ENCODE measurements around the gene SPG11. TPM values are rescaled to one million over a fixed set of nuclear protein-coding genes. Genes with fewer than 3 reads are reported as not detected.

SPG11 gene
- total RNA-seq, 4 donors from 2014 or later, result 45.2 to 82.8 (median 55.5) TPM

DNA sequence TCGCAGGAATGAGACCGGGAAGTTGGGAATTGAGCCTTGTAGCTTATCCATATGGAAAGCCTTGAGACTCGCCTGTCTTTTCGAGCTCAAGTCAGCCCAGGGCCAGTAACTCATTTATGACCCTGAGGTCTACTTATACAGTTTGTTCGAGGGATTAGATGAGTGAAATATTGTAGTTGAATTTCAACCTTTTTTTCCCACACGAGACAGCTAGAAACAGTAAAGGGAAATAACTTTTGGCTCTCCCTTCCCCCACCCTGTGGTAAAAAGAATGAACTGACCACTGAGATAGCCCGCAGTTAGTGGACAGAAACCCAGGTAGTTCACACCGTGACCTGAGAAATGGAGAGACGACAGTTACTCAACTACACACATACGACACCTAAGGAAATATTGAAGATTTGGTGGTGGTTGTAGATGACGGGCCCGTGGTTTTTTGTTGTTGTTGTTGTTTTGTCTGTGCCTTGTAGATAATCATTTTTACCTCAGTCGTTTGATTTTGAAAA is 125.7 kb downstream of the SPG11 start:
- 7 to 13% methylated on average over 8 to 9 of the region's 13 CpGs for WGBS, 2 donors (ENCODE audit: low coverage in 1 of 2)
- no peaks in the 10 kb centered on the region for H3K9me3 ChIP-seq
- ATAC-seq, result no peak
- H3K4me1 ChIP-seq, result peaks cover 4 to 62% (median 28%) of the 10 kb centered on the region in 3 donors
- peak overlapping the region; percentile 70 to 97 for H3K4me3 ChIP-seq
- TF ChIP-seq EP300 (IDR thresholded peaks at IDR 0.05) (no peak), POLR2A (IDR thresholded peaks at IDR 0.05) (no peak), POLR2AphosphoS5 (IDR thresholded peaks at IDR 0.05) (peak; percentile 5)
- TF ChIP-seq, protein P1, sequence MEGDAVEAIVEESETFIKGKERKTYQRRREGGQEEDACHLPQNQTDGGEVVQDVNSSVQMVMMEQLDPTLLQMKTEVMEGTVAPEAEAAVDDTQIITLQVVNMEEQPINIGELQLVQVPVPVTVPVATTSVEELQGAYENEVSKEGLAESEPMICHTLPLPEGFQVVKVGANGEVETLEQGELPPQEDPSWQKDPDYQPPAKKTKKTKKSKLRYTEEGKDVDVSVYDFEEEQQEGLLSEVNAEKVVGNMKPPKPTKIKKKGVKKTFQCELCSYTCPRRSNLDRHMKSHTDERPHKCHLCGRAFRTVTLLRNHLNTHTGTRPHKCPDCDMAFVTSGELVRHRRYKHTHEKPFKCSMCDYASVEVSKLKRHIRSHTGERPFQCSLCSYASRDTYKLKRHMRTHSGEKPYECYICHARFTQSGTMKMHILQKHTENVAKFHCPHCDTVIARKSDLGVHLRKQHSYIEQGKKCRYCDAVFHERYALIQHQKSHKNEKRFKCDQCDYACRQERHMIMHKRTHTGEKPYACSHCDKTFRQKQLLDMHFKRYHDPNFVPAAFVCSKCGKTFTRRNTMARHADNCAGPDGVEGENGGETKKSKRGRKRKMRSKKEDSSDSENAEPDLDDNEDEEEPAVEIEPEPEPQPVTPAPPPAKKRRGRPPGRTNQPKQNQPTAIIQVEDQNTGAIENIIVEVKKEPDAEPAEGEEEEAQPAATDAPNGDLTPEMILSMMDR (IDR thresholded peaks at IDR 0.05), result peak in 1 of 4 experiments; percentile 14
- peaks cover 0 to 15% of the 10 kb centered on the region in 2 donors for H3K36me3 ChIP-seq
- H3K27ac ChIP-seq, result peak overlapping the region; percentile 83 to 99 (median 97)
- no peaks in the 10 kb centered on the region for H3K27me3 ChIP-seq

DNA sequence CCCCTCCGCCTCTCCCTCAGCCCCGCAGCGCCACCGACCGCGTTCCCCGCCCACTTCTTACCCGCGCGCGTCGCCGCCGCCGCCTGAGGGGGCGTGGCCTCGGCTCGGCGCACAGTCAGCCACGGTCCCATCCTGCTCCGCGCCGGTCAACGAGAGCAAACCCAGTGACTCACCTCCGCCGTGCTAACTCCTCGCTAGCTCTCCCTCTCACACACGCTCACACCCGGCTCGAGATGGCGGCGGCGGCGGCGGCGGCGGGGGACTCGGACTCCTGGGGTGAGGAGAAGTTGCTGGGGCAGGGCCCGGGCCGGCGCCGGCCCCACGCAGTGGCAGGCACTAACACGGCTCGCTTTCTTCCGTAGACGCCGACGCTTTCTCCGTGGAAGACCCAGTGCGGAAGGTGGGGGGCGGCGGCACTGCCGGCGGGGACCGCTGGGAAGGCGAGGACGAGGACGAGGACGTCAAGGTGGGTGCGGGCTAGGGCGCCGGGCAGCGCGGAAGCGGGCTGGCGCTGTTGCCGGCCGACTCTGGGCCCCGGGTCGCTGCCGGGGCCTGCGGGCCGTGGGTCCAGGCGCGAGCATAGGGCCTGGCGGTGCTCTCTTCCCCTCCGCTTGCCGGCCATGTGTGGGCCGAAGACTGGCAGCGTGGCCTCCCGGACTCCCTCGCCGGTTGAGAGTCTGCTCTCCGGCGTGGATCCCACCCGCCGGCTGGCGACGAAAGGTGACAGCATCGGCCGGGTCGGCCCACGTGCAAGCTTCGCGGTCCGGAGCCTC is 126.3 kb downstream of the SPG11 start, which contains the start of gene EIF3J:
TSS of gene EIF3J (plus strand) at position 186 of the 773 bp plus-strand sequence. CDS start at position 234, 48 bp downstream.
- H3K27ac ChIP-seq, result peak within 1 kb of the TSS; percentile 87 to 99 (median 97)
- no peaks in the 10 kb centered on the region for H3K27me3 ChIP-seq
- peak within 1 kb of the TSS; percentile 70 to 97 for H3K4me3 ChIP-seq
- WGBS, 2 donors (ENCODE audit: low coverage in 1 of 2), result no CpG with 5 or more reads among the region's 97 CpGs
- peak; percentile 95 for ATAC-seq
- H3K4me1 ChIP-seq, result peaks cover 0 to 56% (median 25%) of the 10 kb centered on the region in 3 donors
- H3K9me3 ChIP-seq, result no peaks in the 10 kb centered on the region
- peak; percentile 74 to 79 for TF ChIP-seq POLR2A (IDR thresholded peaks at IDR 0.05)
- TF ChIP-seq EP300 (IDR thresholded peaks at IDR 0.05), result no peak
- TF ChIP-seq, protein P1 (IDR thresholded peaks at IDR 0.05), result peak in 1 of 4 experiments; percentile 33
- peak; percentile 93 for TF ChIP-seq POLR2AphosphoS5 (IDR thresholded peaks at IDR 0.05)
- H3K36me3 ChIP-seq, result peaks cover 0 to 20% of the 10 kb centered on the region in 2 donors

DNA sequence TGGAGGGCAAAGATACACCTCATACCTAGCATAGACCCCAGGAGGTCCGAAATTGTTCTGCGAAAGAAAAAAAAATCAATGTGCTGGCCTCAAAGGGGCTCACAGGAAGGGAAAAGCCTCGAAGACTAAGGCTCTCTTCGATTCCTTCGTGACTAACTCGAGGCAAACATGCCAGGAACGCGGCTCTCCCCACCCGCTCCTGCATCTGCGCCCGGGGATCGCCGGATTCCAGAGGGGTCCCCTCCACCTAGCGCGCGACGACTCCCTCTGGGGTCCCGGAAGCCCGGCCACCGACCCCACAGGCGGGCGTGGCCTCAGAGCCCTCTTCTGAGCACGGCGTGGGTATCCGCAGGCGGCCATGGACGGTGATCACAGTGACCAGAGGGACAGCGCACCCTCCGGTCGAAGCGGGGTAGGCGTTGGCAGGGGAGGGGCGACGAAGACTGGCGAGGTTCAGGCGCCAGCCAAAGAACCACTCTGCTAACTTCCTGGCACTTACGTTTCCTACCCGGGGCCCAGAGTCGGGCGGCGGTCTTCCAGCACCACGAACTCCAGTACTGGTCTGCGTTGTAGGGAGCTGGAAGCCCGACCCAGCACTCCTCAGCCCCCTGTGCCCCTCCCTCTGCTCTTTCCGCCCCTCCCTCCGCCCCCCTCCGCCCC is 127.0 kb downstream of the SPG11 start:
- ATAC-seq, result peak; percentile 89
- no peaks in the 10 kb centered on the region for H3K9me3 ChIP-seq
- no peaks in the 10 kb centered on the region for H3K27me3 ChIP-seq
- peaks cover 0 to 49% (median 25%) of the 10 kb centered on the region in 3 donors for H3K4me1 ChIP-seq
- TF ChIP-seq POLR2AphosphoS5 (IDR thresholded peaks at IDR 0.05) (peak; percentile 83), EP300 (IDR thresholded peaks at IDR 0.05) (no peak), POLR2A (IDR thresholded peaks at IDR 0.05) (peak; percentile 52 to 77)
- TF ChIP-seq, protein P1 (IDR thresholded peaks at IDR 0.05), result peak in 3 of 4 experiments; percentile 47 to 60 (median 56)
- H3K36me3 ChIP-seq, result peaks cover 0 to 20% of the 10 kb centered on the region in 2 donors
- 0% methylated on average over 9 of the region's 47 CpGs; no CpG with 5 or more reads in 1 of the 2 donors for WGBS, 2 donors (ENCODE audit: low coverage in 1 of 2)
- peak overlapping the region; percentile 87 to 99 (median 97) for H3K27ac ChIP-seq
- peak overlapping the region; percentile 70 to 97 for H3K4me3 ChIP-seq

- TF ChIP-seq EP300 (IDR thresholded peaks at IDR 0.05), result no peak
- no peak for TF ChIP-seq POLR2AphosphoS5 (IDR thresholded peaks at IDR 0.05)
- TF ChIP-seq, protein P1 (IDR thresholded peaks at IDR 0.05), result no peak
- no peak for TF ChIP-seq POLR2A (IDR thresholded peaks at IDR 0.05)
- no peak for ATAC-seq
Observed at GRCh38 chr15:44535523-44536301, 127.8 kb downstream of the SPG11 start.

More at GRCh38 chr15:44535523-44536301, 127.8 kb downstream of the SPG11 start:
- peaks cover 0 to 42% (median 19%) of the 10 kb centered on the region in 3 donors for H3K4me1 ChIP-seq
- peak overlapping the region; percentile 87 to 99 (median 97) for H3K27ac ChIP-seq
- no peaks in the 10 kb centered on the region for H3K27me3 ChIP-seq
- H3K4me3 ChIP-seq, result peak overlapping the region; percentile 70 to 97
- 44 to 58% methylated on average over 25 to 31 of the region's 36 CpGs for WGBS, 2 donors (ENCODE audit: low coverage in 1 of 2)
- H3K36me3 ChIP-seq, result peaks cover 0 to 23% of the 10 kb centered on the region in 2 donors
- H3K9me3 ChIP-seq, result no peaks in the 10 kb centered on the region
